Panc1 (cell line): ENCODE data around the gene PRKG1.

ENCODE experiments used
- POLR2AphosphoS5 ChIP-seq: IDR thresholded peaks from 2 replicates; pipeline ENCODE4 v1.6.1; 2012; ENCODE audit warnings: mild to moderate bottlenecking, low read depth, low read length, moderate library complexity
- SIN3A ChIP-seq: IDR thresholded peaks from 2 replicates; pipeline ENCODE4 v1.6.1; 2012; ENCODE audit warnings: low read depth, mild to moderate bottlenecking, low read length, moderate library complexity, borderline replicate concordance; ENCODE audit not compliant: insufficient read depth
- TF ChIP-seq, protein P1 (sequence below): fragments of 450-650 bp; IDR thresholded peaks from 2 replicates; pipeline ENCODE4 v1.5.1; 2017; ENCODE audit warnings: mild to moderate bottlenecking
- TF ChIP-seq, protein P2 (sequence below), 2 experiments: IDR thresholded peaks; 2 replicates each; pipeline ENCODE4 v1.6.1; 2011 to 2012; ENCODE audit warnings: low read depth in 2 of 2, control low read depth in 1 of 2, low read length in 1 of 2, mild to moderate bottlenecking in 1 of 2, moderate library complexity in 1 of 2; ENCODE audit not compliant: insufficient read depth in 1 of 2

GRCh38 chr10:51862149-51862548, 787.9 kb downstream of the PRKG1 start:
- TF ChIP-seq, protein P1, sequence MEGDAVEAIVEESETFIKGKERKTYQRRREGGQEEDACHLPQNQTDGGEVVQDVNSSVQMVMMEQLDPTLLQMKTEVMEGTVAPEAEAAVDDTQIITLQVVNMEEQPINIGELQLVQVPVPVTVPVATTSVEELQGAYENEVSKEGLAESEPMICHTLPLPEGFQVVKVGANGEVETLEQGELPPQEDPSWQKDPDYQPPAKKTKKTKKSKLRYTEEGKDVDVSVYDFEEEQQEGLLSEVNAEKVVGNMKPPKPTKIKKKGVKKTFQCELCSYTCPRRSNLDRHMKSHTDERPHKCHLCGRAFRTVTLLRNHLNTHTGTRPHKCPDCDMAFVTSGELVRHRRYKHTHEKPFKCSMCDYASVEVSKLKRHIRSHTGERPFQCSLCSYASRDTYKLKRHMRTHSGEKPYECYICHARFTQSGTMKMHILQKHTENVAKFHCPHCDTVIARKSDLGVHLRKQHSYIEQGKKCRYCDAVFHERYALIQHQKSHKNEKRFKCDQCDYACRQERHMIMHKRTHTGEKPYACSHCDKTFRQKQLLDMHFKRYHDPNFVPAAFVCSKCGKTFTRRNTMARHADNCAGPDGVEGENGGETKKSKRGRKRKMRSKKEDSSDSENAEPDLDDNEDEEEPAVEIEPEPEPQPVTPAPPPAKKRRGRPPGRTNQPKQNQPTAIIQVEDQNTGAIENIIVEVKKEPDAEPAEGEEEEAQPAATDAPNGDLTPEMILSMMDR = no peak
- TF ChIP-seq SIN3A = no peak
- TF ChIP-seq POLR2AphosphoS5 = no peak
- TF ChIP-seq, protein P2, sequence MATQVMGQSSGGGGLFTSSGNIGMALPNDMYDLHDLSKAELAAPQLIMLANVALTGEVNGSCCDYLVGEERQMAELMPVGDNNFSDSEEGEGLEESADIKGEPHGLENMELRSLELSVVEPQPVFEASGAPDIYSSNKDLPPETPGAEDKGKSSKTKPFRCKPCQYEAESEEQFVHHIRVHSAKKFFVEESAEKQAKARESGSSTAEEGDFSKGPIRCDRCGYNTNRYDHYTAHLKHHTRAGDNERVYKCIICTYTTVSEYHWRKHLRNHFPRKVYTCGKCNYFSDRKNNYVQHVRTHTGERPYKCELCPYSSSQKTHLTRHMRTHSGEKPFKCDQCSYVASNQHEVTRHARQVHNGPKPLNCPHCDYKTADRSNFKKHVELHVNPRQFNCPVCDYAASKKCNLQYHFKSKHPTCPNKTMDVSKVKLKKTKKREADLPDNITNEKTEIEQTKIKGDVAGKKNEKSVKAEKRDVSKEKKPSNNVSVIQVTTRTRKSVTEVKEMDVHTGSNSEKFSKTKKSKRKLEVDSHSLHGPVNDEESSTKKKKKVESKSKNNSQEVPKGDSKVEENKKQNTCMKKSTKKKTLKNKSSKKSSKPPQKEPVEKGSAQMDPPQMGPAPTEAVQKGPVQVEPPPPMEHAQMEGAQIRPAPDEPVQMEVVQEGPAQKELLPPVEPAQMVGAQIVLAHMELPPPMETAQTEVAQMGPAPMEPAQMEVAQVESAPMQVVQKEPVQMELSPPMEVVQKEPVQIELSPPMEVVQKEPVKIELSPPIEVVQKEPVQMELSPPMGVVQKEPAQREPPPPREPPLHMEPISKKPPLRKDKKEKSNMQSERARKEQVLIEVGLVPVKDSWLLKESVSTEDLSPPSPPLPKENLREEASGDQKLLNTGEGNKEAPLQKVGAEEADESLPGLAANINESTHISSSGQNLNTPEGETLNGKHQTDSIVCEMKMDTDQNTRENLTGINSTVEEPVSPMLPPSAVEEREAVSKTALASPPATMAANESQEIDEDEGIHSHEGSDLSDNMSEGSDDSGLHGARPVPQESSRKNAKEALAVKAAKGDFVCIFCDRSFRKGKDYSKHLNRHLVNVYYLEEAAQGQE (IDR thresholded peaks at IDR 0.05; ENCODE audit: insufficient read depth in 1 of 2, low read depth in 2 of 2, low read length in 1 of 2) = no peak
